SKM-1 (cell line): ENCODE data around the gene PIK3AP1.

Source experiments
- DNase-seq: peaks from one replicate; lab custom pipeline; 2025; ENCODE audit not compliant: unreplicated experiment; lab: John Stamatoyannopoulos, UW

The PIK3AP1 gene

GRCh38 chr10:96643920-96644319, 76.4 kb downstream of the PIK3AP1 start:
- DNase-seq = no peak

- DNase-seq = peak; percentile 92
These were observed 77.3 kb downstream of the PIK3AP1 start for GRCh38 chr10:96642973-96643372.

GRCh38 chr10:96642530-96642929, 77.8 kb downstream of the PIK3AP1 start:
- DNase-seq = no peak

DNA sequence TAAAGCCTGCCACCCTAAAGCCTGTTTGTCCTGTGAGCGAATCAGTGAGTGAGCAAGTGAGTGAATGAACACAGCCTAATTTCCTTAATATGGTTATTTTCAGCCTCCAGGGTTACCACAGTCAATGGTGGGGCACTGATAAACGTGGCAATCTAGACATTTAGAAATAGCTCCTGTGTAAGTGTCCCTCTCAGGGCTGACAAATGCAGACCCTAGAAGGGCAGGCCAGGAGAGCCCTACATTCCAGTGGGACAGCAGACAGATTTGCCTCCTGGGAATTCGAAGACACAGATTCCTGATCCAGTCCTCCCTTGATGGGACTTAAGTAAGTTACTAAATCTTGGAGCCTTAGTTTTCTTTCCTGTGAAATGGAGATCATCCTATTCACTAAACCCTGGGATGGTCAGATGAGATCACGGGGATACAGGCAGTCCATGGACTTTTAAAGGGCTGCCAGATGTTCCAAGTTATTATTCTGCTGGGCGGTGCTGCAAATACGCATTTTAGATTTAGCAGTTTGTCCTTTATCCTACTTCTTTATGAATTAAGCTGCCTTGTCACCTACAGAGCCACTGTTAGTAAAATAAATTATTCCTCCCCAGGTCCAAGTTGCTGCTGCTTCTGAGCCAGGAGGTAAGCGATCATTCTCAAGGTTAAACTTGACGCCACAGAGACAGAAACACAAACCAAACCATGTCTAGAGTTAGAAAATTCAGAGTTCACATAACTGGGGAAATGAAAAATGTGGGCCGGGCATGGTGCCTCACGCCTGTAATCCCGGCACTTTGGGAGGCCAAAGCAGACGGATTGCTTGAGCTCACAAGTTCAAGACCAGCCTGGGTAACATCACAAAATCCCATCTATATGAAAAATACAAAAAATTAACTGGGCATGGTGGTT, 78.7 kb downstream of the PIK3AP1 start:
- DNase-seq = no peak

- DNase-seq = no peak
These were observed 80.4 kb downstream of the PIK3AP1 start for GRCh38 chr10:96639899-96640298.

DNA sequence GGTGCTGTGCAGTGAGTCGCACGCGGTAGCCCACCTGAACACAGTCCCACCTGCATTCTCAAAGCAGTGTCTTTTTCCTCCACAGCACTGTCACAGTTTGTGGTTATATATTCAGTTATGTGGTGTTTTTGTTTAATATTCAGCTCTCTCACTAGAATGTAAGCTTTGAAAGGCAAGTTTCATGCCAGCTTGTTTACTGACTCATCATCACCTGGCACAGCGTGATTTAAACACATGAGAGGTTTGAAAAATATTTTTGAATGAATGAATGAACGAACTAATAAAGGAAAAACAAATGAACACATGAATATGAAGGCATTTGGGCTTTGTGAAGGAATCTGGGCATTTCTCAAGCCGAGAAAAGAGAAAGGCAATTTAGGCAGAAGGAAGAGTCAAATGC, 81.6 kb downstream of the PIK3AP1 start:
- no peak for DNase-seq

GRCh38 chr10:96638120-96638519, 82.2 kb downstream of the PIK3AP1 start:
- DNase-seq = no peak

DNA sequence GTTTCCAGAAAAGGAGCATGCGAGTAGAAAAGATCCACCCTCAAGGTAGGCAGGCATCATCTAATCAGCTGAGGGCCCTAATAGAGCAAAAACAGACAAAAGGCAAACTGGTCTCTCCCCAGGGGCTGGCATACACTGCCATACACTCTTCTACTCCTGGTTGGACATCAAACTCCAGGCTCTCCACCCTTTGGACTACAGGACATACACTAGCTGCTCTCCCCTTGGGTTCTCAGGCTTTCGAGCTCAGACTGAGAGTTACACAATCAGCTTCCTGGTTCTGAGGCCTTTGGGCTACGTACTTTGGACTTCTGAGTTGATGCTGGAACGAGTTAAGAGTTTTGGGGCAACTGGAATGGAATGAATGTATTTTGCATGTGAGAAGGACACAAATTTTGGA, 82.6 kb downstream of the PIK3AP1 start:
- DNase-seq = no peak

DNA sequence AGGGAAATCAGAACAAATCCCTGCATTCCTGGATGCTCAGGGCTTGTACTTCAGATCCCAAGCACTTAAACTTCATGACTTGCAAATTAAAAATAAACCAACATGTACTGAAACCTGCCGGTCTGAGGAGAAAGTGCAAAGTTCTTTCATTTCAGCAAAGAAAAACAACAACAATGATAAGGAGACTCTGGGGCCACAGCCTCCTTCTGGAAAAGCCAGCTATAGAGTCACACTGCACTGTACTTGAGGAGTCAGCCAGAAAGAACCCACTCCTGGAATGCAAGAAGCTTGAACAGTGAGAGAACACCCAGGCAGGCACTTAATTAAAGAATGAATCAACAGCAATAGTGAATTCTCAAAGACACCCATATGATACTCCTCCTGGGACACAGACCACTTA, 83.8 kb downstream of the PIK3AP1 start:
- DNase-seq = no peak

DNA sequence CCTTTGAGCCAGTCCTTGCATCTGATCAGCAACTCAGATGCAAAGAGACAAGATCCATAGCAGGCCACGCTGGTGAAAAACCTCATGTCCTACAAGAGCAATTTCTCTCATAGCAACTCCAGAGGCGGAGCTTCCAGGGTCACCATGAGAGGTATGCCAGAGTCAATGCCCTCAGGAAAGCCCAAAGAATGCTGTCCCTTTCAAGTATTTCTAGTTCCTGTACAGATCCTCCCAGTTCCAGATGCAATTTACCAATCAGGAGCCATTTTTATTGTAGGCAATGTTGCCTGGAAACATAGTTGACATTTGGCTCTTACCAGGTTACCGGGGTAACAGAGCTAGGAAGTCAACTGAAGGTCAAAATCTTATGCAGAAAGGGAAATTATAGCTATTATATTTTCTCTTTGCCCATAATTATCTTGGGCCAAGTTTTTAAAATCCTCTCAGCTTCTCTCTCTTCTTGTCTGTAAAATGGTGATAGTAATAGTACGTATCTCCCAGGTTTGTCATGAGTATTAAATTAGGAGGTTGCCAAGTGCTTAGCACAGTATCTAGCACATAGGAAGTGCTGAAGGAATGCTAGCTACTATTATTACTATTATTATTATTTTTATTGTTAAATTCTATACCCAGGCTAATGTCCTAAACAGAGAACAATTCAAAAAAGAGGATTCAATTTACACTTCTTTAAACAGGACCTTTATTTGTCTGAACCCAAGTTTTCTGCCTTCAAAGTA, 87.2 kb downstream of the PIK3AP1 start:
- no peak for DNase-seq

DNA sequence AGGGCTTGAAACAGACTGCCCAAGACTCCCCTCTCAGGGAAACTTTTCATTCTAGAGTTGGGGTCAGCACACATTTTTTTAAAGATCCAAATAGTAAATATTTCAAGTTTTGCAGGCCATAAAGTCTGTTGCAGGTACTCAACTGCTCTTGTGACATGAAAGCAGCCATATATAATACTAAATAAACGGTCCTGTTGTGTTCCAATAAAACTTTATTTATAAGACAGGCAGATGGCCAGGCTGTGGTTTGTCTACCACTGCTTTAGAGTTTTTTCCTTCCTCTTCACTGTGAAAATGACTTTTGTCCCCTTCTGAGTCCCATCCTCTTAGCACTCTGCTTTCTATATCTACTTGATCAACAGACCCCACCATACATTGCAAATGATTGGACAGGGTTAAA, 93.0 kb downstream of the PIK3AP1 start:
- no peak for DNase-seq

DNA sequence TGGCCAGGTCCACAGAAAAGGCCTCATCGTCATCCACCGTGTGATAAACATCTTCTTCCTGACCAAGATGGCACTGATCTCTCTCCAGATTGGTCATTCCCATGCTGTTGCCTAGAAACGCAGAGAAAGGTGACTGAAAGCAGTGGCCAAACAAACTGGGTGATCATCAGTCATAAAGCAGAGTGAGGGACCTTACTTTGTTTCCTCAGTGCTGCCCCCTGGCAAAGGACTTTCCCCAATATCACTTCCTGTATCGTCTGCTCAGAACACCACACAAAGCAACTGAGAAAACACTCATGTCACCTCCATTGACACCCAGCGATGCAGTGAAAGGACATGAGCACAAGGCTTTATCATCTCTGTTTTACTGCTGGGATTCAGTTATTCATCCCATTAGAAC, 93.5 kb downstream of the PIK3AP1 start:
- no peak for DNase-seq

GRCh38 chr10:96625173-96625572, 95.1 kb downstream of the PIK3AP1 start:
- no peak for DNase-seq

DNA sequence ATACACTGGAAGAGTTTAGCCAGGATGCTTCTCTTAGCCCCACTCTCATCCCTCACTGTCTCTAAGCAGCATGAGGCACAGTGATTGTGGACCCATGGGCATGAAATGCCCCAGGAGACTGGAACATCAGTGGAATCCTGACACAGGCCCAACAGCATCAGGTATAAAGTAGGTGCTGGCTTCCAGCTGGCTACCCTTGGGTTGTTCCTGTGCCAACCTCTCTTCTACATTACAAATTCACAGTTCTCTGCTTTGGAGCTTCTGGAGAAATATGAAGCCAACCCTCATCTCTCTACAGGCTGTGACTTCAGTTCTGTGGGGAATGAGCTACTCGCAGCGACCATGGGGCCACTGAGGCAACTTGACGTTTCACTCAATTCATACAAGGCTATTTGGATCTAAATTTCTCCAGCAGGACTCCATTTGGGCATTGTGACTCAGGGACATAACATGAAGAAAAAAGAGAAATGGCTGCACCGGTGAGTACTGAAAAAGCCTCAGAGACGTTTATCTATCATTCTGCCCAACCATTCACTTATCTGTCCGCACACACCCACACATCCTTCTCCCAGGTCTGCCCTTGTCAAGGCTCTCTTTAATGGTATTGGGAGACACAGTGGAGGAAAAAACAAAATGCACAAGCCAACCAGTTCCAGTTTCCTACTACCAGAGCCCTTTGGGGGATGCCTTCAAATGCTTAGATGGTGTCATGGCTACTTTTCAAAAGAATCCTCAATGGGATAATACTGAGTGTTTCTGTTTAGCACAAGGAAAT, 98.1 kb downstream of the PIK3AP1 start:
- no peak for DNase-seq

- DNase-seq = no peak
These were observed 100.2 kb downstream of the PIK3AP1 start for GRCh38 chr10:96619796-96620773.

GRCh38 chr10:96619120-96619519, 101.2 kb downstream of the PIK3AP1 start:
- no peak for DNase-seq

DNA sequence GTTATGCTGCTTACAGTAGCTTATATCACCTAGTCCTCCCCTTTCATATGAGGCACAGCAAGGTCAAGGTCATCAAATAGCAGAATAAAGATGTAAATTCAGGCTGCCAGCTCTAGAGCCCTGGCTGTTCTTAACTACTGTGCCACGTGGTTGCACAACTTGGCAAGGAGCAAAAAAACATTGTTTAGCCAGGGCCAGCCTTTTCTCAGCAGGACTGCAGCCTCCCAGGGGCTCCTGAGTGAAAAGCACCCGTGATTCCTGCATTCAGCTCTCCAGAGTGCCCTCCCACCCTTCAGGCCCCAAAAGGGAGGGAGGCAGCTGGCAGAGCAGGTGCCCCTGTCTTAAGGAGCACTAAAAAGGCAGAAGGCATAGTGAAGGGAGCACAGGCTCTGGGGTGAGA, 101.7 kb downstream of the PIK3AP1 start:
- DNase-seq = no peak

GRCh38 chr10:96616961-96617360, 103.4 kb downstream of the PIK3AP1 start:
- no peak for DNase-seq

GRCh38 chr10:96614515-96614914, 105.8 kb downstream of the PIK3AP1 start:
- no peak for DNase-seq

DNA sequence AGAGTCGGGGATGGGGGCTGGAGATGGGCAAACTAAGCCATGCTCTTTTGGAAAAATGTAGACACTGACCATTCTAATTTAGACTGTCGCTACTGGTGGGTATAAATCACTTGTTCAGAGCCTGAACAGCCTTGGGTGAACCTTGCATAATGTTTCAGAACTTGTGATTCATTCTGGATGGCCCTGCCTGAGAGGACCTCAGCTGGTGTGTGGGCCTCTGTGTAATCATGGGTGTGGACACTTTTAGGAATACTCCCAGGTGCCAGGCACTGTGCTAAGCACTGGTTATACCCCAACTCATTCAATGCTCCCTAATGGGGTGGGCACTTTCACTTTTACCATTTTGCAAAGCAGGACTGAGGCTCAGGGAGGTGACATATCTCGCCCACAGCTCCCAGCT, 106.7 kb downstream of the PIK3AP1 start:
- no peak for DNase-seq
